A673 (cell line): Measurements from ENCODE around the gene GRHL1. TPM values are rescaled to one million over a fixed set of nuclear protein-coding genes. Genes with fewer than 3 reads are reported as not detected.

Experiments used
- BruUV-seq: library from RNA; stranded (reverse); fragments of 400-500 nt; replicated peaks from 2 replicates; lab custom pipeline; 2021; lab: Mats Ljungman, UMichigan
- CTCF ChIA-PET: fragments of 300-600 bp; sonication (Branson Sonifier 250); formaldehyde crosslinking; loops from one replicate; lab custom pipeline; 2022; ENCODE audit warnings: antibody characterized with exemption; lab: Charles Lee
- POLR2A ChIA-PET: fragments of 300-600 bp; sonication (Branson Sonifier 250); formaldehyde crosslinking; loops from one replicate; lab custom pipeline; 2022; ENCODE audit warnings: antibody characterized with exemption; ENCODE audit not compliant: low non-redundant PET; lab: Charles Lee
- DNase-seq: peaks from one replicate; pipeline ENCODE4 v3.0.0-alpha.2; 2015; ENCODE audit warnings: low spot score
- H3K27ac ChIP-seq: fragments of 200-600 bp; sonication (generic); 2 replicates; pipeline ENCODE4 v1.5.1; 2016; ENCODE audit warnings: mixed run types, low read depth, mild to moderate bottlenecking, mixed read lengths, antibody characterized with exemption, low read length; ENCODE audit not compliant: poor library complexity, severe bottlenecking
- H3K27me3 ChIP-seq: fragments of 200-600 bp; sonication (generic); replicated peaks from 2 replicates; pipeline ENCODE4 v1.6.1; 2017; ENCODE audit warnings: mixed run types, low read depth, mild to moderate bottlenecking, mixed read lengths, antibody characterized with exemption, low read length; ENCODE audit not compliant: insufficient read depth, poor library complexity
- H3K36me3 ChIP-seq: fragments of 200-600 bp; sonication (generic); 2 replicates; pipeline ENCODE4 v1.6.1; 2016; ENCODE audit warnings: mixed run types, mild to moderate bottlenecking, mixed read lengths, antibody characterized with exemption, low read length; ENCODE audit not compliant: insufficient read depth, poor library complexity, severe bottlenecking
- H3K4me1 ChIP-seq: fragments of 200-600 bp; sonication (generic); 2 replicates; pipeline ENCODE4 v1.6.1; 2017; ENCODE audit warnings: mixed run types, mild to moderate bottlenecking, mixed read lengths, antibody characterized with exemption, low read length; ENCODE audit not compliant: insufficient read depth, poor library complexity, severe bottlenecking
- H3K4me3 ChIP-seq: fragments of 200-600 bp; sonication (generic); 2 replicates; pipeline ENCODE4 v1.5.1; 2016; ENCODE audit warnings: low read depth, mixed run types, mild to moderate bottlenecking, mixed read lengths, low read length; ENCODE audit not compliant: poor library complexity, severe bottlenecking
- H3K9me3 ChIP-seq: fragments of 200-600 bp; sonication (generic); 2 replicates; pipeline ENCODE4 v1.6.1; 2016; ENCODE audit warnings: mixed run types, low read depth, mild to moderate bottlenecking, mixed read lengths, antibody characterized with exemption, low read length; ENCODE audit not compliant: poor library complexity, severe bottlenecking
- EZH2 ChIP-seq: fragments of 200-600 bp; sonication (generic); IDR thresholded peaks from 2 replicates; pipeline ENCODE4 v1.6.1; 2017; ENCODE audit warnings: borderline replicate concordance, low read depth, mild to moderate bottlenecking, mixed read lengths, antibody characterized with exemption, low read length; ENCODE audit not compliant: poor library complexity, severe bottlenecking
- intact Hi-C: fragments of 100-400 bp; cut with micrococcal nuclease; formaldehyde crosslinking; loops from one replicate; pipeline ENCODE4 v1.10.0; 2022; ENCODE audit not compliant: unreplicated experiment
- total RNA-seq: library from RNA; stranded (reverse); gene quantifications from 2 replicates; pipeline ENCODE4 v1.2.3, GENCODE V29; 2021
- TF ChIP-seq, protein P1 (sequence below): fragments of 300-800, 200-600 bp; sonication (generic); conservative IDR thresholded peaks from 2 replicates; pipeline ENCODE4 v1.5.1; 2017; ENCODE audit warnings: low read depth, mild to moderate bottlenecking, antibody characterized with exemption, low read length, moderate library complexity, mixed read lengths

The GRHL1 gene
- total RNA-seq, 1 experiment from 2014 or later = 0.13 TPM

DNA sequence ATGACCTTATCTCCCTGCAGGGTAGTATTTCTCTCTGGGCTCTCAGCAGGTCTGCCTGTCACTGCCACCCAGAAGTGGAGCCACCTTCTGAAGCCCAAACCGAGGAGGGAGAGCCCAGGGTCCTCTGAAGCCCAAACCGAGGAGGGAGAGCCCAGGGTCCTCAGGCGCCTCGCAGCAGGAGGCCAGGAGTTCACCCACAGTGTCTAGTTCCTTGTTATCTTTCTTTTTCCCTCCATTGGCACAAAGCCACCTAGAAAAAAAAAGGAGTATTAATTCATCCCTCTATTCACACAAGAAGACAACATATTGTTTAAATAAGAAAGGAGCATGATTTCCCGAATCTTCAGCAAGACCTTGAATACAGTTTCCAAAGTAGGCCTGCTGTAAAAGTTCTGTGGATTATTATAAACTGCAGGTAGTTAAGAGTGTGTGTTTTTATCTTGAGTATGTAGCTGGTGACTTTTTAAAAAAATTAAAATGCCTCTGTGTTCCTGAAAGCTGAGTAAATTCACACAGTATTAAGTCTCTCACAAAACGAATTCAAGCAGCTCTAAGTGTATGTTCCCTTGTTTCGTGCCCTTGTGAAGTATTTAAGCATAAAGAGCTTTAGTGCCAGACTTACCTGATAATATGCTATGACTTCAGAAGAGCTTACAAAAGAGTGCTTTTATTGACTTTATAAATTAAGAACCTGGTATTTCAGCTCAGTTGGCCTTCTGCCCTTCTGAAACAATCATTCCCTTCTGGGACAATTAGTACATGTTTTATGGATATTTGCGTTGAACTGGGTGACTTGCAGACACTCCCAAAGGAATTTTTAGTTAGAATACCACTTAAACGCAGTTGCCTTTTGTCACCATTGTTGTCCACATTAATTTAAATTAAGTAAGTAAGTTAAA, 11.7 kb upstream of the GRHL1 start:
- ChIA-PET POLR2A (no interaction called here), CTCF (no interaction called here)
- no peak for DNase-seq
- Histone ChIP-seq H3K9me3 (no peaks in the 10 kb centered on the region), H3K36me3 (no peaks in the 10 kb centered on the region), H3K4me3 (no peak overlapping the region), H3K27ac (no peak overlapping the region), H3K27me3 (no peaks in the 10 kb centered on the region), H3K4me1 (no peaks in the 10 kb centered on the region)
- BruUV-seq = no TSS peak
- TF ChIP-seq, protein P1, sequence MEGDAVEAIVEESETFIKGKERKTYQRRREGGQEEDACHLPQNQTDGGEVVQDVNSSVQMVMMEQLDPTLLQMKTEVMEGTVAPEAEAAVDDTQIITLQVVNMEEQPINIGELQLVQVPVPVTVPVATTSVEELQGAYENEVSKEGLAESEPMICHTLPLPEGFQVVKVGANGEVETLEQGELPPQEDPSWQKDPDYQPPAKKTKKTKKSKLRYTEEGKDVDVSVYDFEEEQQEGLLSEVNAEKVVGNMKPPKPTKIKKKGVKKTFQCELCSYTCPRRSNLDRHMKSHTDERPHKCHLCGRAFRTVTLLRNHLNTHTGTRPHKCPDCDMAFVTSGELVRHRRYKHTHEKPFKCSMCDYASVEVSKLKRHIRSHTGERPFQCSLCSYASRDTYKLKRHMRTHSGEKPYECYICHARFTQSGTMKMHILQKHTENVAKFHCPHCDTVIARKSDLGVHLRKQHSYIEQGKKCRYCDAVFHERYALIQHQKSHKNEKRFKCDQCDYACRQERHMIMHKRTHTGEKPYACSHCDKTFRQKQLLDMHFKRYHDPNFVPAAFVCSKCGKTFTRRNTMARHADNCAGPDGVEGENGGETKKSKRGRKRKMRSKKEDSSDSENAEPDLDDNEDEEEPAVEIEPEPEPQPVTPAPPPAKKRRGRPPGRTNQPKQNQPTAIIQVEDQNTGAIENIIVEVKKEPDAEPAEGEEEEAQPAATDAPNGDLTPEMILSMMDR = no peak
- no peak for TF ChIP-seq EZH2
- intact Hi-C loops = no loop called here

DNA sequence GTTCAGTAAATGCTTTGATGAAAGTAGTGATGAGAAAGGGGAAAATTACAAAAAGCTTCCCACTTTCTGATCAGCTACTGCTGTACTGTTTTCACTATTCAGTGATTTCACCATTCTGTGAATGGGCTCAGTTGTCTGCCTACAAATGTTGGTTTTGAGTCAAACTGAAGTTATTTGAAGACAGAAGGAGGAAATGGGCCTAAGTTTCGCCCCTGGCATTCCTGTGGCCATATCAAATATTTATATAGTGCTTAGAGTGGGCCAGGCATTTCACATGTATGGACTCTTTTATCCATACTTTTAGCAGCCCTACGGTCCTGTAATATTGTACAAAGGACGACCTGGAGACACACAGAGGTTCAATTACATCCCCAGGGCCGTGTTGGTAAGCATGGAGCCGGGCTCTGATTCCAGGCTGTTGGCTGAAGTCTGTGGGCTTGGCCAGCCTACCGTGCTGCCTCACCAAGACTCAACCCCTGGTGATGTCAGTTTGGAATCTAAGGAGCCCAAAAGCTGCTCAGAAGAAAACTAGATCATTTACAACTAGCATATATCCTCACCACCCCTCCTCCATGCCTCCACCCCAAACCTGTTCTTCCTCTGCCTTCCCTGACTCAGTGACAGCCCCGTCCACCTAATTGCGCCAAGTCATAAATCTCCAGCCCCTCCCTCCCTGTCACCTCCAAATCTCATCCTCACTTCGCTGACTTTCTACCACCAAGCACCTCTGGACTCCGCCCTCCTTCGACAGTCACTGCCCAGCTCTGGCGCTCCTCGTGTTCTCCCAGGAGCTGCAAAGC, 10.1 kb upstream of the GRHL1 start:
- H3K27me3 ChIP-seq = peaks cover 8% of the 10 kb centered on the region
- ChIA-PET CTCF (no interaction called here), POLR2A (no interaction called here)
- no peak for DNase-seq
- no peaks in the 10 kb centered on the region for H3K9me3 ChIP-seq
- H3K36me3 ChIP-seq = no peaks in the 10 kb centered on the region
- no peak overlapping the region for H3K27ac ChIP-seq
- no TSS peak for BruUV-seq
- TF ChIP-seq EZH2 = no peak
- TF ChIP-seq, protein P1 = no peak
- intact Hi-C loops = no loop called here
- no peaks in the 10 kb centered on the region for H3K4me1 ChIP-seq
- H3K4me3 ChIP-seq = no peak overlapping the region

DNA sequence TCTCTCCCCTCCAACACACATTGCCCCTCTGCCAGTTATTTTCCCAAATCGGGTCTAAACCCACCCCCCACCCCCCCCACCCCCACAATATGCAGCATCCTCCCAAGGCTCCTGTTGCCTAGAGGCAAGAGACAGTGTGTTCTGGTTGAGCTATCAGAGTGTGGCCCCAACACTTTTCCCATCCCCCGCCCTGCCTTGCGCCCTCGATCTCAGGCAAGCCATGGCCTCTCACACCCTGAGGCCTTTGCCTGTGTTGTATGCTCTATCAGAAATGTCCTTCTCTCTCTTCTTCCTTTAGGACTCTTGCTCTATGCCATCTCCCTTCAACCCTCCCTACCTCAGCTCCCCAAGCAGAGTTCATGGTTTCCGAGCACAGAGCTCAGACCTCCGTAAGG, 9.5 kb upstream of the GRHL1 start:
- Histone ChIP-seq H3K27me3 (peaks cover 8% of the 10 kb centered on the region), H3K4me3 (no peak overlapping the region), H3K4me1 (no peaks in the 10 kb centered on the region), H3K9me3 (no peaks in the 10 kb centered on the region), H3K36me3 (no peaks in the 10 kb centered on the region), H3K27ac (no peak overlapping the region)
- DNase-seq = no peak
- ChIA-PET POLR2A (no interaction called here), CTCF (interaction anchor here (0.9 kb wide), 1 partner anchor 42 kb away, joined by 3 read pairs; no protein-coding TSS in a partner anchor)
- intact Hi-C loops = no loop called here
- no TSS peak for BruUV-seq
- no peak for TF ChIP-seq EZH2
- TF ChIP-seq, protein P1 = no peak
